Measurements from ENCODE around the gene SLC1A5.

The SLC1A5 gene

DNA sequence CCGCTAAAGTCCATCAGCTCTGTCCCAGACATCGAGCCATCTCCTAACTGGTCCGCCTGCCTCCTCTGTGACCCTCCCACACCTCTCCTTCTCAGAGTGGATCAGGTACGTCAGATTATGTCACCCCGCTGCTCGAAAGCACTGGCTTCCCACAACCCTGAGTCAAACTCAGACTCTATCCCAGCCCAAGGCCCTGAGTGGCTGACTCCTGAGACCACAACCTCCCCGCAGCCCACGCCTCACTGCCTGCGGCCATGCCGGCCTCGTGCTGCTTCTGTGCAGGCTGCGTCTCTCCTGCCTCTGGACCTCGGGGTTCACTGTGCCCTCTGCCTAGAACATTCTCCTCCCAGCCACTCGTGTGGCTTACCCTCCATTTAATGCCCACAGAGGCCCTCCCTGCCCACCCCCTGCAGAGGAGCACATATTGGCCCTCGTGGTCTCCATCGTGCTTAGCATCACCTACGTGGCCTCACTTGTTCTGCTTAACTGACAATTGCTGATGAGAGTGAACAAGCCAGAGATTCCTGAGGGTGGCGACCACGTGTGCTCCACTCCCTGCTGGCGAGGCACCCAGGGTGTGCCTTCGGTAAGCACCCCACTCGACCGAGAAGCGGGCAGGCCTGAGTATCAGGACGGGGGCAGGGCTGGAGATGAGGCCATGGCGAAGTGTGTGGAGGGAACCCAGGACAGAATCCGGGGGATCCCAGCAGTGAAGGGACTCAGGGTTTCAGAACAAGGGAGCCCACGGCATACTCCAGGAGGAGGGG is 56.0 kb downstream of the SLC1A5 start:
- Histone ChIP-seq H3K9me3 (ENCODE audit: low read length) (no peaks in the 10 kb centered on the region), H3K9me2 (ENCODE audit: low read depth, low read length) (no peaks in the 10 kb centered on the region), H3K9ac (ENCODE audit: low read length) (no peak overlapping the region), H4K20me1 (ENCODE audit: insufficient read depth, low read length) (no peaks in the 10 kb centered on the region), H3K36me3 (ENCODE audit: insufficient read depth, low read length) (peaks cover 74% of the 10 kb centered on the region), H3K27me3 (ENCODE audit: insufficient read depth, low read length) (no peaks in the 10 kb centered on the region), H3K79me2 (ENCODE audit: insufficient read depth, low read length) (no peaks in the 10 kb centered on the region), H3F3A (ENCODE audit: insufficient read depth, low read length) (no peaks in the 10 kb centered on the region), H2AFZ (ENCODE audit: low read length) (no peak overlapping the region), H3K4me3 (ENCODE audit: low read depth, low read length, poor library complexity, severe bottlenecking) (no peak overlapping the region), H3K4me1 (ENCODE audit: insufficient read depth, low read length, severe bottlenecking) (no peaks in the 10 kb centered on the region), H3K27ac (ENCODE audit: low read depth, low read length, poor library complexity, severe bottlenecking) (no peak overlapping the region), H3K4me2 (ENCODE audit: low read length) (no peak overlapping the region)
- TF ChIP-seq EZH2 (IDR thresholded peaks at IDR 0.05; ENCODE audit: borderline replicate concordance, low read length), result no peak
- TF ChIP-seq, protein P1, sequence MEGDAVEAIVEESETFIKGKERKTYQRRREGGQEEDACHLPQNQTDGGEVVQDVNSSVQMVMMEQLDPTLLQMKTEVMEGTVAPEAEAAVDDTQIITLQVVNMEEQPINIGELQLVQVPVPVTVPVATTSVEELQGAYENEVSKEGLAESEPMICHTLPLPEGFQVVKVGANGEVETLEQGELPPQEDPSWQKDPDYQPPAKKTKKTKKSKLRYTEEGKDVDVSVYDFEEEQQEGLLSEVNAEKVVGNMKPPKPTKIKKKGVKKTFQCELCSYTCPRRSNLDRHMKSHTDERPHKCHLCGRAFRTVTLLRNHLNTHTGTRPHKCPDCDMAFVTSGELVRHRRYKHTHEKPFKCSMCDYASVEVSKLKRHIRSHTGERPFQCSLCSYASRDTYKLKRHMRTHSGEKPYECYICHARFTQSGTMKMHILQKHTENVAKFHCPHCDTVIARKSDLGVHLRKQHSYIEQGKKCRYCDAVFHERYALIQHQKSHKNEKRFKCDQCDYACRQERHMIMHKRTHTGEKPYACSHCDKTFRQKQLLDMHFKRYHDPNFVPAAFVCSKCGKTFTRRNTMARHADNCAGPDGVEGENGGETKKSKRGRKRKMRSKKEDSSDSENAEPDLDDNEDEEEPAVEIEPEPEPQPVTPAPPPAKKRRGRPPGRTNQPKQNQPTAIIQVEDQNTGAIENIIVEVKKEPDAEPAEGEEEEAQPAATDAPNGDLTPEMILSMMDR (IDR thresholded peaks at IDR 0.05; ENCODE audit: low read length), result no peak

DNA sequence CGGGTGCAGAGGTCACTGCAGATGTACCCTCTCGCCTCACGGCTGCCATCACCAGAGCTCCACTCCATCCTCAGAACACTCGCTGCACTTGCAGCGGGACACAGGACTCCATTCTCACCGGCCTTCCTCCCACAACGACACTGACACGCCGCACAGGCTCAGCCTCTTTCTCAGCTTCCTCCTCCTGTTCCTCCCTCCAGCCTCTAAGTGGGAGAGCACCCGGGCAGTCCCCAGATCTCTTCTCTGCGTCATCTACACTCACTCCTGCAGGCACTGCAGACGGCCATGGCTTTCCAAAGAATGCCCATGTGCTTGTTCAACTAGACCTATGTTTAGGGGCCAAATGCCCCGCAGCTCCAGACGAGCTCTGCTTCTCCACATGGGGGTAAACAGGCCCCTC is 56.8 kb downstream of the SLC1A5 start:
- Histone ChIP-seq H4K20me1 (ENCODE audit: insufficient read depth, low read length) (no peaks in the 10 kb centered on the region), H3F3A (ENCODE audit: insufficient read depth, low read length) (no peaks in the 10 kb centered on the region), H3K9ac (ENCODE audit: low read length) (no peak overlapping the region), H3K9me2 (ENCODE audit: low read depth, low read length) (no peaks in the 10 kb centered on the region), H3K4me1 (ENCODE audit: insufficient read depth, low read length, severe bottlenecking) (no peaks in the 10 kb centered on the region), H2AFZ (ENCODE audit: low read length) (no peak overlapping the region), H3K4me3 (ENCODE audit: low read depth, low read length, poor library complexity, severe bottlenecking) (no peak overlapping the region), H3K4me2 (ENCODE audit: low read length) (no peak overlapping the region), H3K9me3 (ENCODE audit: low read length) (no peaks in the 10 kb centered on the region), H3K27me3 (ENCODE audit: insufficient read depth, low read length) (no peaks in the 10 kb centered on the region), H3K79me2 (ENCODE audit: insufficient read depth, low read length) (no peaks in the 10 kb centered on the region), H3K36me3 (ENCODE audit: insufficient read depth, low read length) (peaks cover 75% of the 10 kb centered on the region), H3K27ac (ENCODE audit: low read depth, low read length, poor library complexity, severe bottlenecking) (no peak overlapping the region)
- TF ChIP-seq, protein P1 (IDR thresholded peaks at IDR 0.05; ENCODE audit: low read length), result no peak
- TF ChIP-seq EZH2 (IDR thresholded peaks at IDR 0.05; ENCODE audit: borderline replicate concordance, low read length), result no peak

DNA sequence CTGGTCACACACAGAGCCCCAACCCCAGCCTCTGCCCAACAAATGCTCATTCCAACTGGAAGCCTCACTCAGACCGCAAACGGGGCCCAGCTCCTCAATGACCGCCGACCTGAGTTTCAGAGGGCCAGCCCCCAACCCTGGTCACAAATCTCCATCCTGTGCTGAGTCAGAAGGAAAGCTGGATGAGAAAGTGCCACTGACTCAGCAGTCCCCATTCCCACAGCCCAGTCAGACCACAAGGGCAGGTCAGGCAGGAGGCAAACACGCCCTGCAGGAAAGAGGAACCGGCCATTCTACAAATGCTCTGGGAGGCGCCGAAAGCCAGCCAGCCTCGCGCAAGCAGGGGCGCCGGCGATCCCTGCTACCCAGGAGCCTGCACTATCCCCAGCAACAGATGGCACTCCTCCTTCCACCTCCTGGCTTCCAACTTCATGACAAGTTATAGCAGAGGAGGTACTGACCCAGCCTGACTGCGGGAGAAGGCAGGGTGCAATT is 57.3 kb downstream of the SLC1A5 start:
- Histone ChIP-seq H3K9me3 (ENCODE audit: low read length) (no peaks in the 10 kb centered on the region), H3K4me1 (ENCODE audit: insufficient read depth, low read length, severe bottlenecking) (no peaks in the 10 kb centered on the region), H3F3A (ENCODE audit: insufficient read depth, low read length) (no peaks in the 10 kb centered on the region), H4K20me1 (ENCODE audit: insufficient read depth, low read length) (no peaks in the 10 kb centered on the region), H2AFZ (ENCODE audit: low read length) (no peak overlapping the region), H3K4me2 (ENCODE audit: low read length) (no peak overlapping the region), H3K36me3 (ENCODE audit: insufficient read depth, low read length) (peaks cover 79% of the 10 kb centered on the region), H3K4me3 (ENCODE audit: low read depth, low read length, poor library complexity, severe bottlenecking) (no peak overlapping the region), H3K27me3 (ENCODE audit: insufficient read depth, low read length) (no peaks in the 10 kb centered on the region), H3K9me2 (ENCODE audit: low read depth, low read length) (no peaks in the 10 kb centered on the region), H3K27ac (ENCODE audit: low read depth, low read length, poor library complexity, severe bottlenecking) (no peak overlapping the region), H3K9ac (ENCODE audit: low read length) (no peak overlapping the region), H3K79me2 (ENCODE audit: insufficient read depth, low read length) (no peaks in the 10 kb centered on the region)
- no peak for TF ChIP-seq EZH2 (IDR thresholded peaks at IDR 0.05; ENCODE audit: borderline replicate concordance, low read length)
- TF ChIP-seq, protein P1 (IDR thresholded peaks at IDR 0.05; ENCODE audit: low read length), result no peak
